HG03064 (cell line): ENCODE measurements around the gene FBXO17.
"Not testable (repeated sequence)": the region's sequence is repeated elsewhere in the genome, so short reads cannot be mapped to it uniquely, and the experiment has no call there.

ENCODE experiments used
- ATAC-seq: cut with Tn5 transposase; IDR thresholded peaks from one replicate; pipeline ENCODE4 v1.9.1; 2021; ENCODE audit warnings: low read depth; ENCODE audit not compliant: unreplicated experiment

The FBXO17 gene, protein sequence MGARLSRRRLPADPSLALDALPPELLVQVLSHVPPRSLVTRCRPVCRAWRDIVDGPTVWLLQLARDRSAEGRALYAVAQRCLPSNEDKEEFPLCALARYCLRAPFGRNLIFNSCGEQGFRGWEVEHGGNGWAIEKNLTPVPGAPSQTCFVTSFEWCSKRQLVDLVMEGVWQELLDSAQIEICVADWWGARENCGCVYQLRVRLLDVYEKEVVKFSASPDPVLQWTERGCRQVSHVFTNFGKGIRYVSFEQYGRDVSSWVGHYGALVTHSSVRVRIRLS

DNA sequence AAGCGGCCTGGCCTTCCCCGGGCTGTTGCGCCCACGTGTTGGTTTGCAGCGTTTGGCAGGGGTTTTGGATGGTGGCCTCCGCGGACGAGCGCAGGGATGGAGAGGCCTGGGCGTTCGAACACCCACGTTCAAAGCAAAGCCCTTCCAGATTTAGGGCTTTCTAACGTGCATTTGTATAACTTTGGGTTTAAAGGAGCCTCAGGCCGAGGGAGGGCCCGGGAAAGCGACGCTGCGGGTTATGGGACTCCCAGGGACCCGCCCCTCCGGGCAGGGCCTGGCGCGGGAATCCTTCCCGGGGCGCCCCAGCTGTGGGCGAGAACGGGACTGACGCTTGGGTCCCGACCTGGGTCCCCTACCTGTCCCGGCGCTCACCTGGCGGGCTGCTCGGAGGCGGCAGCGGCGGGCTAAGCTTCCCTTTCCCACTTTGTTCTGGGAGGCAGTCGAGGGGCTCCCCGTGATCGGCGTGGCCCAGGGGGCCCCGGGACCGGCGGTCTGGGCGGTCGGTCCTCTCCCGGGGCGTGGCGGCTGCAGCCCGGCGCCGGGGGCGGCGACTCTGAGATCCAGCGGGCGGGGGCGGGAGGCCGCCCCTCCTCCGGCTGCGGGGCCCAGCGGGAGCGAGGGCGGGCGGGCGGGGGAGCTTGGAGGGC is at the start of gene FBXO17:
Gene FBXO17, minus strand, starts transcription at position 529 of the 647 bp plus-strand sequence. CDS start 25,423 bp downstream, outside the sequence.
- no peak for ATAC-seq

DNA sequence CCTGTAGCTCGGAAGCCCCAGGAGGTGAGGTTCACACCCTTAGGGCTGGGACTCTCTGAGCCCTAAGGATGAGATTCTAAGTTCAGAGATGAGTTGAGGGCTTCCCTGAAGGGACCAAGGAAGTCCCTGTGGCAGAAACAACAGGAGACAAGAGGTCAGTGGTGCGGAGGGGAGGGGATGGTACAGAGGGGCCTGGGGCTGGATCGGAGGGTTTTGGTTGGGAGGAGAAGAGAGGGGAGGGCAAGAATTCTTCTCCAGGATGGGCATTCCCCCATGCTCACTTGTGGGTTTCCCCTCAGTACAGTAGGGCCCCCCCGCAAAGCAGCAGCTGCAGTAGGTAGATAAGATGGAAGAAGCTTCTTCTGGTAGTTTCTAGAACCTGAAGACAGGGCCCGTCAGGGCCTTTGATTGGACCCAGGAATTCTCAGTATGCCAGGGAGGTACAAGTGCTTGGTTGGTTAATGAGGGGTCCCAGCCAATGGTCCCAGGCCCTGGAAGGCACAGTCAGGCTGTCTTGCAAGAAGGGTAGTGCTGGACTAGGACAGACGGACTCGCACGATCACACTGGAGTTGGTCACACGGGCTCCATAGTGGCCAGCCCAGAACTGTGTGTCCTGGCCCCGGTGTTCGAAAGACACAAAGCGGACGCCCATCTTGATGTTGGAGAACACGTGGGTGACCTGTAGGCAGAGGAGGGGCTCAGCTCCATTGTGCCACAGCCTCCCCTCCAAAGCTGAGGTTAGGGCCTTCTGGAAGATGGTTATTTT is 49.5 kb upstream of the FBXO17 start:
- no peak for ATAC-seq

- ATAC-seq = no peak
These were observed 45.5 kb upstream of the FBXO17 start for GRCh38 chr19:39021063-39021462.

DNA sequence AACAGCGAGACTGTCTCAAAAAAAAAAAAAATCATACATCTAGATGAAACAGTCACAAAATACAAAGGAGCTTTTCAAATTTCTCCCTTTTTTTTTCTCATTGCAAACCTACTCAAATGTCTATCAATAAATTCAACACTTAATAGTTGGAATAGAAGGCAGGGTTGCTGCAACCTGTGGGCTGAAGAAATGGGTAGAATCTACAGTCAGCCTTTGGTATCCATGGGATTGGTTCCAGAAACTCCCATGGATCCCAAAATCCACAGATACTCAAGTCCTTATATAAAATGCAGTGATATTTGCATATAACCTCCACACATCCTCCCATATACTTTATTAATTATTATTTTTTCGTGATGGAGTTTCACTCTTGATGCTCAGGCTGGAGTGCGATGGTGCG is 42.1 kb upstream of the FBXO17 start:
- ATAC-seq = no peak

- no peak for ATAC-seq
These were observed 41.5 kb upstream of the FBXO17 start for GRCh38 chr19:39017026-39017425.

DNA sequence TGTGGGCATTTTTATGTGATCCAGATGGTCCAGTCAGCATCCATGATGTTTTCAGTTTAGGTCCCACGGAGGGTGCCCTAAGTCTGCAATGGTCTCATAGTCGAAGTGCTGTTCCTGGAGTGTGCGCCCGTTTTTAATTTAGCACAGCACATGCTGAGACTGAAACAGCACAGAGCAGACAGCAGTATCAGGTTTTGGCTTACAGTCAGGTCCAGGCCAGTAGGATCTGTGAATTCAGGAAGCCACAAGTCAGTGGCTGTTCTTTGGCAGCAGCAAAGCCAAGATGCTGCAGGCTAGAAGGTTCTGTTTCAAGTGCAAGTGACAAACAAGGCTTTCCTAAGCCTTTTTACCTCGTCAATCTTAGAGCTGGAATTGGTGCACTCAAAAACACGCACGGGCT is 38.5 kb upstream of the FBXO17 start:
- ATAC-seq = no peak

- no peak for ATAC-seq
These were observed 33.5 kb upstream of the FBXO17 start for GRCh38 chr19:39009001-39009400.

- ATAC-seq = no peak
These were observed 32.6 kb upstream of the FBXO17 start for GRCh38 chr19:39008137-39008536.

DNA sequence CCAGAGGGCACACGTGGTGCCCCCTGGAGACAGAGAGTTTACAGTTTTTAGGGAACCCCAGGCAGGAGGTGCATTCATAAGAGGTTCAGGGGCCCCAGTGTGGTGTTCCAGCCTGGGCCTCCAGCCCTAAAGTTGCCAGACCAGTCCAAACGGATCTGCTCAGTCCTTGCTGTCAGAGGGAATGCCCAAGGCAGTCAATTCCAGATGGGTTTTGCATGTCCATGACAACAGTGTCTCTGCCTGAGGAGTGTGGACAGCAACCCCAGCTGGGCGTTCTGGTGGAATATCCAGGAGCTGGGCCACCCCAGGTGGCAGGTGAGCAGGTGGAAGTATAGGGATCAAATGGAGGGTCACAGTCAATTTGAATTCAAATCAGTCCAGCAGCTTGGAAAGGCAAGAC is 31.6 kb upstream of the FBXO17 start:
- no peak for ATAC-seq

- ATAC-seq = no peak
These were observed 28.9 kb upstream of the FBXO17 start for GRCh38 chr19:39004403-39004802.

- no peak for ATAC-seq
These were observed 28.3 kb upstream of the FBXO17 start for GRCh38 chr19:39003796-39004195.

DNA sequence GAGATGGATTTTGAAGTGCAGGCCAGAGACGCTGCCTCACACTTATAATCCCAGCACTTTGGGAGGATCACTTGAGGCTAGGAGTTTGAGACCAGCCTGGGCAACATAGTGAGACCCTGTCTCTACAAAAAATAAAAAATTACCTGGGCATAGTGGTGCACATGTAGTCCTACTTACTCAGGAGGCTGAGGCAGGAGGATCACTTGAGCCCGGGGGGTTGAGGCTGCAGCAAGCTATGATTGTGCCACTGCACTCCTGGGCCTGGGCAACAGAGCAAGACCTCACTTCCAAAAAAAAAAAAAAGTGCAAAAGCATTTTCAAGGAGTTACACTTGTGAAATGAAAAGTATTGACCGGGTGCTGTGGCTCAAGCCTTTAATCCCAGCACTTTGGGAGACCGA is 27.6 kb upstream of the FBXO17 start:
- no peak for ATAC-seq

- ATAC-seq = no peak
These were observed 25.5 kb upstream of the FBXO17 start for GRCh38 chr19:39001041-39001440.

GRCh38 chr19:38997576-38997975 is 22.0 kb upstream of the FBXO17 start:
- not testable (repeated sequence) for ATAC-seq

GRCh38 chr19:38993271-38993670 is 17.7 kb upstream of the FBXO17 start:
- no peak for ATAC-seq

DNA sequence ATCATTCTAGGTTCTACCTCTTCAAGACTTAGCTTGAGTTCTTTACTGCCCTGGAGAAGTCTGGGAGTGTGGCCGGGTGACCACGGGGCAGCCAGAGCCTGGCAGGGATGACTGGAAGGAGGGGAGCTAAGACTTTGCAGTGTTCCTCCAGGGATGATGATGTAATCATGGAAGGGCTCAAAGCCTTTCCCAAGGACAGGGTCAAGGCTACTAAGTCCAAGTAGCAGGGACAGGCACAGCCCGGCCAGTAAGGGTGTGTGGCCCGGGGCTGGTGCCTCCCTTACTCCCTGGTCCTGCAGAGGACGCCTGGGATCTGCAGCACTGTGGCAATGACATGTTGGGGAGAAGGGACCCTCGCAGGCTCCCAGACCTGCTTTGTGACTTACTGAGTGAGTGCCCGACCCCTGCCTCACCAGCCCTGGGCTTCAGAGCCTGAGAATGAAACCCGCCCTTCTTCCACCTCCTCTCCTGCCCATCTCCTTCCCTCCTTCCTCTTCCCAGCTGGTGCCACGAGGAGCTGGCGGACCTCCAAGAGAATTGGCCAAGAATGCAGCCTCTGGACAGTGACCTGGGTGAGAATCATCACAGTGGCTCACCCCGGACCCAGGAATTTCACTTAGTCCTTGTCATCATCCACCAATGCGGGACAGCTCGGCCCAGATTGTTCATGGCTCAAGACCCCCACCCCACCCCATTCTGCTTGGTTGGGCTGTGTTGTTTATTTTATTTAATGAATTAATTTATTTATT is 15.6 kb upstream of the FBXO17 start:
- no peak for ATAC-seq

DNA sequence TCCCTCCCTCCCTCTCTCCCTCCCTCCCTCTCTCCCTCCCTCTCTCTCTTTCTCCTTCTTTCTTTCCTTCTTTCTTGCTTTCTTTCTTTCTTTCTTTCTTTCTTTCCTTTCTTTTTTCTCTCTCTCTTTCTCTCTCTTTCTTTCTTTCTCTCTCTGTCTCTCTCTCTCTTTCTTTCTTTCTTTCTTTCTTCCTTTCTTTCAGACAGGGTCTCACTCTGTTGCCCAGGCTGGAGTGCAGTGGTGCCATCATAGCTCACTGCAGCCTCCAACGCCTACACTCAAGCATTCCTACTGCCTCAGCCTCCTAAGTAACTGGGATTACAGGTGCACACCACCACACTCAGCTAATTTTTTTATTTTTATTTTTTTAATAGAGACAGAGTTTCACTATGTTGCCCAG is 14.1 kb upstream of the FBXO17 start:
- not testable (repeated sequence) for ATAC-seq

DNA sequence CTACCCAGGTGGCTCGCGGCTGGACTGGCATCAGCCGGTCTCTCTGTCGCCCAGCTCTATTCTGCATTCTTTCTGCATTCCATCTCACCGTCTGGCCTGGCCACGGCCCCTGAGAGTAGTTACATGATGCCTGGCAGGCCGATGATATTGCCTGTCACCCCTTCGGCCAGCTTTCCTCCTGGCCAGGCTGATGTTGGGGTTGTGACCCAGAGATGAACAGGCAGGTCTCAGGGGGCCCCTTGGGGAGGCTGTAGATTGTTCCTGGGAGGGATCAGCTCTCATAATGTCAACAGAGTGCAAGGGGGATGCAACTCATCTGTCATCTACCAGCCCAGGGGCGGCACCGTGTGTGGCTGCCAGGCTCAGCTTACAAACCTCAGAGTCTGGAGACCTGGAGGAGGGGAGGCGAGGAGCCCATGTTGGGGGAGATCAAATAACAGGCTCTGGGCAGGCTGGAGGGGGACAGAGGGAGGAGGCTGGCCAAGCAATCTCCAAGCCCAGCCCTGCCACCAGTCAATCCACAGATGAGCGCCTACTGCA is 13.6 kb upstream of the FBXO17 start:
- no peak for ATAC-seq

- ATAC-seq = not testable (repeated sequence)
These were observed 13.1 kb upstream of the FBXO17 start for GRCh38 chr19:38988627-38989026.

DNA sequence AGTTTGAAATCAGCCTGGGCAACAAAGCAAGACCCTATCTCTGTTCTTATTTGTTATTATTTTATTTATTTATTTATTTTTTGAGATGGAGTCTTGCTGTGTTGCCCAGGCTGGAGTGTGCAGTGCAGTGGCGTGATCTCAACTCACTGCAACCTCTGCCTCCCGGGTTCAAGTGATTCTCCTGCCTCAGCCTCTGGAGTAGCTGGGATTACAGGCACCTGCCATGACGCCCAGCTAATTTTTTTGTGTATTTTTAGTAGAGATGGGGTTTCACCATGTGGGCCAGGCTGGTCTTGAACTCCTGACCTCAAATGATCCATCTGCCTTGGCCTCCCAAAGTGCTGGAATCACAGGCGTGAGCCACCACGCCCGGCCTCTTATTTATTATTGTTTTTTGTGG is 12.2 kb upstream of the FBXO17 start:
- not testable (repeated sequence) for ATAC-seq

- no peak for ATAC-seq
These were observed 9.7 kb upstream of the FBXO17 start for GRCh38 chr19:38985262-38985661.
